Measurements from ENCODE around the gene PKN2. TPM values are rescaled to one million over a fixed set of nuclear protein-coding genes. Genes with fewer than 3 reads are reported as not detected.

The PKN2 gene
- total RNA-seq, 1 experiment from 2014 or later, result 32.6 TPM

- TF ChIP-seq E2F5 (CRISPR knock-in tag; IDR thresholded peaks at IDR 0.05), result no peak
- no peak for TF ChIP-seq RORB (CRISPR knock-in tag; IDR thresholded peaks at IDR 0.05)
- no peak for TF ChIP-seq NFATC4 (CRISPR knock-in tag; IDR thresholded peaks at IDR 0.05)
- TF ChIP-seq E2F4 (CRISPR knock-in tag; IDR thresholded peaks at IDR 0.05; ENCODE audit: borderline replicate concordance, low read depth), result no peak
- no peak for TF ChIP-seq ZNF232 (CRISPR knock-in tag; IDR thresholded peaks at IDR 0.05)
- TF ChIP-seq ZNF263 (CRISPR knock-in tag; IDR thresholded peaks at IDR 0.05; ENCODE audit: low read depth), result no peak
- TF ChIP-seq FOXK1 (CRISPR knock-in tag; IDR thresholded peaks at IDR 0.05), result no peak
- TF ChIP-seq ERG (CRISPR knock-in tag; IDR thresholded peaks at IDR 0.05), result no peak
- TF ChIP-seq ZNF671 (CRISPR knock-in tag; IDR thresholded peaks at IDR 0.05), result no peak
- no peak for TF ChIP-seq SMAD4 (CRISPR knock-in tag; IDR thresholded peaks at IDR 0.05)
- no peak for TF ChIP-seq CDX4 (CRISPR knock-in tag; IDR thresholded peaks at IDR 0.05; ENCODE audit: borderline replicate concordance)
- TF ChIP-seq GTF2I (CRISPR knock-in tag; conservative IDR thresholded peaks at IDR 0.05), result no peak
- TF ChIP-seq ATF6 (CRISPR knock-in tag; IDR thresholded peaks at IDR 0.05), result no peak
- TF ChIP-seq ZBTB43 (CRISPR knock-in tag; IDR thresholded peaks at IDR 0.05), result no peak
- TF ChIP-seq ZNF512 (CRISPR knock-in tag; IDR thresholded peaks at IDR 0.05; ENCODE audit: borderline replicate concordance), result no peak
- no peak for TF ChIP-seq E2F1 (CRISPR knock-in tag; IDR thresholded peaks at IDR 0.05)
- TF ChIP-seq FOXP1 (CRISPR knock-in tag; IDR thresholded peaks at IDR 0.05; ENCODE audit: borderline replicate concordance), result no peak
- ChIA-PET CTCF (no interaction called here), POLR2A (no interaction called here)
- Mint-ChIP-seq H3K27ac (peak overlapping the region; percentile 44), H3K27me3 (ENCODE audit: low read depth) (no peaks in the 10 kb centered on the region), H3K4me1 (peaks cover 69% of the 10 kb centered on the region), H3K9me3 (peaks cover 5% of the 10 kb centered on the region; the same call in 1 of the 2 replicates), H3K36me3 (peaks cover 14% of the 10 kb centered on the region), H3K4me3 (no peak overlapping the region)
- no peak for DNase-seq (ENCODE audit: low spot score)
- no peak for ATAC-seq
These were observed 95.8 kb downstream of the PKN2 start for GRCh38 chr1:88779880-88780279.

Measured in WTC11 (cell line).